NCI-H82 treated with DMSO at 0.1 percent for 48 hours (cell line): Measurements from ENCODE around the gene NUP62.
"Not testable (repeated sequence)": the region's sequence is repeated elsewhere in the genome, so short reads cannot be mapped to it uniquely, and the experiment has no call there.

Source experiments
- DNase-seq: peaks from one replicate; lab custom pipeline; 2025; ENCODE audit not compliant: unreplicated experiment; lab: John Stamatoyannopoulos, UW

NUP62 gene, protein sequence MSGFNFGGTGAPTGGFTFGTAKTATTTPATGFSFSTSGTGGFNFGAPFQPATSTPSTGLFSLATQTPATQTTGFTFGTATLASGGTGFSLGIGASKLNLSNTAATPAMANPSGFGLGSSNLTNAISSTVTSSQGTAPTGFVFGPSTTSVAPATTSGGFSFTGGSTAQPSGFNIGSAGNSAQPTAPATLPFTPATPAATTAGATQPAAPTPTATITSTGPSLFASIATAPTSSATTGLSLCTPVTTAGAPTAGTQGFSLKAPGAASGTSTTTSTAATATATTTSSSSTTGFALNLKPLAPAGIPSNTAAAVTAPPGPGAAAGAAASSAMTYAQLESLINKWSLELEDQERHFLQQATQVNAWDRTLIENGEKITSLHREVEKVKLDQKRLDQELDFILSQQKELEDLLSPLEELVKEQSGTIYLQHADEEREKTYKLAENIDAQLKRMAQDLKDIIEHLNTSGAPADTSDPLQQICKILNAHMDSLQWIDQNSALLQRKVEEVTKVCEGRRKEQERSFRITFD

DNA sequence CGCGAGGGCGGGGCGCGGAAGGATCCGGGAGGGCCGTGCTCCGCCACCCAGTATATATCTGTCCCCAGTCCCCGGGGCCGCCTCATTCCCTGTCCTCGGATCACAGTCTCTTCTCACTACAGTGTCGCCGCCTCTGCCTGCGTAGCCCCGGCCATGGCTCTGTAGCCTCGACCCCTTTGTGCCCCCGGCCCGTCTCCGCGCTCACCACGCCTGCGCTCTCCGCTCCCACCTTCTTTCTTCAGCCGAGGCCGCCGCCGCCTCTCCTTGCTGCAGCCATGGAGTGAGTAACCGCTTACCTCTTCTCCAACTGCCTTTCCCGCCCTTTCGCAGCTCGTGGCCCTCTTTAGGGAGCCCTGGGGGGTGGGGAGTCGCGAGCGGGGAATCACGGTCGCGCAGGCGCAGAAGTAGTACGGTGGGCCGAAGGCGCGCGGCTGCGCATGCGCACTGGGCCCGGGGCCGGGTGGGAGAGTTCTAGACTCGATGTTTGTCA, at the start of gene NUP62, which contains the start of gene ATF5:
Gene NUP62, minus strand, starts transcription at position 384 of the 490 bp plus-strand sequence. CDS start 19,697 bp downstream, outside the sequence.
Gene ATF5, plus strand, starts transcription at position 85 of the 490 bp plus-strand sequence. CDS start 1,646 bp downstream, outside the sequence.
- peak; percentile 84 for DNase-seq

DNA sequence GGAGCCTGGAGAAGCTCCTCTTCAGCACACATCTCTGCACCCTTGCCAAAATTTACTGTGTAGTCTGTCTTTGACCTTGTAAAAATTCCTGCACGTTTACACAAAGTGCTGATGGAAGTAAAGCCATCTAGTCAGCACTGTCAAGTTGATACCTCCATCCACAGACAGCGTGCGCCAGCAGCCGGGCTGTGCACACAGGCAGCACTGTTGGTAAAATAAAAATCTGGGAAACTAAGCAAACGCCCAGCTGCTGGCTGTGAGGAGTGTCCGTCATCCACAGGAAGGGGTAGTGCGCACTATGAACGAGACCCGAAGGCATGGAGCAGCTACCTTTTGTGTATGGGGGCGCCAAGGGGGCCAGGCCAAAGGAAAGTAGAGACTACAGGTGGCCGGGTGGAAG, 49.0 kb upstream of the NUP62 start:
- DNase-seq, result no peak

DNA sequence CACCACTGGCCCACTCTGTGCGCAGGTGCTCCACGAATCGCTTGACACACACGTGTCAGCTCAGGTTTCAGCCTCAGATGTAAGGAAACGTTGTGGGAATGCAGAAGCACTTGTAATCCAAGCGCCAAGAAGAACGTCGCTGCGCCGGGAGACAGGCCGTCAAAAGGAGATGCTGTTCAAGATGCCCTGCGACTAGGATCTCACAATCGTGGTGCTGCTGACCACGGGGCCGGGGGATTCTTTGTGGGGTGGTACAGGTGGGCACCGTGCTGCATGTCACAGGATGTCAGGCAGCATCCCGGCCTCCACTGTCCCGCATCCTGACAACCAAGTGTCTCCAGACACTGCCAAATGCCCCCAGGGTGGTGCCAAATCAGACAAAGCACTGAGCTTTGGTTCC, 48.6 kb upstream of the NUP62 start:
- DNase-seq, result no peak

DNA sequence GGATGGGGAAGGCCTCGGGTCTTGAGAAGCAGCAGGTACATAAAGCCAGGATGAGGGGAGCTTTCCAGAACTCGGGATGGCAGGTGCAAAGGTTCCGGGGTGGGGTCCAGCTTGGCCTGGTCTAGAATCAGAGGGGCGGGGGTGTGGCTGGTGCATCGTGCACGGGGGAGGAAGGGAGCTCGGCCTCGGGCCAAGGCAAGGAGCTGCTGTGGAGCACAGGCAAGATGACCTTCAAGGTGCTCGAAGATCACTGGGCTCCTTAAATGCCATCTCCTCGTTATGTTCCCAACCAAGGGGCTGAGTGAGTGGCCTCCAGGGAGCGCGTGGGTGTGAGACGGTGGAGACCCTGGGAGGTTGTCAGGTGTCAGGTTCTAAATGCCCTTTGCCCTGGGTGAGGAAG, 47.8 kb upstream of the NUP62 start:
- DNase-seq, result no peak

DNA sequence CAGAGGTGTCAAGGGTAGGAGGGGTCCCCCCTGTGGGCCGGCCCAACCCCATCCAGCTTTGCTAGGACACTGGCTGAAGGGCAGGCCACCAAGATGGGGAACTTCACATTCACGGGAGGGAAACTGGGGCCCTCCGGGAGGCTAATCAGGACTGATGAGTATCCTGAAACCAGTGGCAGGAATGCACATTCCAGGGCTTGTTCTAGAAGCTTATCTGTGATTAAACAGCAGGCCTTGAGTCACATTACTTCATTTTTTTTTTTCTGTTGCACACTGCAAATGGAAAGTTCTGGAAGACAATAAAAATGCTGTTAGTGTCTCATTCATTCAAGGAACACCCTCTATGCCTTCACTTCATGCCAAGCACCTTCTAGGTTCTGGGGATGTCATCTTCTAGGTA, 47.2 kb upstream of the NUP62 start:
- no peak for DNase-seq

DNA sequence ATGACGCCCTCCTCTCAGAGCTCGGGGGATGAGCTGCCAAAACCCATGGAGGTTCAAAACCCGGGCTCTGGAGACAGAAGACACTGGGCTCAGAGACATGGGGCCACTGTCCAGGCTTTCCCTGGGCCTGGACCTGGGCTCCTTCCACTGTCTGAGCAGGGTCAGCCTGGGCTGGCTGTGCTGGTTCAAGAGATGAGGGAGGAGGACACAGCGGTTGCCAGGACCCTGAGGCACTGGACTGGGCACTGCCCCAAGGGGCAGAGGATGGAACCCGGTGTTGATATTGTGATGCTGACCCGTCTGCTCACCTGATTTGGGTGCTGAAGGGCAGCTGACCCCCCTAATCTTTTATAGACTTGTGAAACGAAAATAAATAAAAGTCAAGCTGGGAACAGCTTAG, 45.7 kb upstream of the NUP62 start:
- no peak for DNase-seq

DNA sequence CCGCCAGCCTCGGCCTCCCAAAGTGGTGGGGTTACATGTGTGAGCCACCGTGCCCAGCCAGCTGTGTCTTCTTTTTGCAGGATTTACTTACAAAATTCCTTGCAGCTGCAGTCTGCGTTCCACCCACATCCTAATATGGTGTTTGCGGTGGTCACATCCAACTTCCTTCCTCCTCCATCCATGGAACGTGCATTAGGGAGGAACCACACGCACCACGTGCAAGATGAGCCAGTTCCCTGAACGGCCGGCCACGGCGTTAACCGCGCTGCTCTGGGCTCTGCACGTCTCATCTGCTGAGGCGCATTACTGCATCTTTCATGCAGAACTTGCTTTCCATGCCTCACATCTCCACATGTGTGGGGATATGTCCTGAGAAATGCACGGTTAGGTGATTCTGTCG, 44.7 kb upstream of the NUP62 start:
- DNase-seq, result no peak

DNA sequence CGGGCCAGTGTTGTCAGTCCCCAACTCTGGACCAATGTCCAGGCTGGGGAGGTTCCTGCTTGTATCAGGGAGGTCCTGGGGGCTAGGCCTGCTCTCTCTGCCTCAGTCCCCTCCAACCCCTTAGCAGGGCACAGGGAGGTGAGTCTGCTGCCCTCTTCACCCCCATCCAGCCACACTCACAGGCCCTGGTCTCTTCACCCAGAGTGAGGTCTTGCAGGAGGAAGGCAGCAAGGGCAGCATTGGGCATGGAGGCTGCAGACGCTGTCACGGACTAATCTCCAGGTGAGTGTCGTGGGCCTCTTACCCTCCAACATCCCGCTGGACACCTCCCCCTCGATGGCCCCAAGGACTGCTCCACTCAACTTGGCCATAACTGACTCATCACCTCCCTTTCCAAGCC, 43.5 kb upstream of the NUP62 start:
- no peak for DNase-seq

DNA sequence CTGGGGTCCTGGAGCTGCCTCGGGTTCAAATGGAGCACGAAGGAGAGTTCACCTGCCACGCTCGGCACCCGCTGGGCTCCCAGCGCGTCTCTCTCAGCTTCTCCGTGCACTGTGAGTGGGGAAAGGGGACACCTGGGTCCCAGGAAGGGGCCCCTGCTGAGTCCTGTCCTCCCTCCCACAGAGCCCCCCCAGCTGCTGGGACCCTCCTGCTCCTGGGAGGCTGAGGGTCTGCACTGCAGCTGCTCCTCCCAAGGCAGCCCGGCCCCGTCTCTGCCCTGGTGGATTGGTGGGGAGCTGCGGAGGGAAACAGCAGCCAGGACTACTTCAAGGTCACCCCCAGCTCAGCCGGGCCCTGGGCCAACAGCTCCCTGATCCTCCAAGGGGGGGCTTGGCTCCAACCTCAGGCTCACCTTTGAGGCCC, 42.7 kb upstream of the NUP62 start:
- DNase-seq, result no peak

DNA sequence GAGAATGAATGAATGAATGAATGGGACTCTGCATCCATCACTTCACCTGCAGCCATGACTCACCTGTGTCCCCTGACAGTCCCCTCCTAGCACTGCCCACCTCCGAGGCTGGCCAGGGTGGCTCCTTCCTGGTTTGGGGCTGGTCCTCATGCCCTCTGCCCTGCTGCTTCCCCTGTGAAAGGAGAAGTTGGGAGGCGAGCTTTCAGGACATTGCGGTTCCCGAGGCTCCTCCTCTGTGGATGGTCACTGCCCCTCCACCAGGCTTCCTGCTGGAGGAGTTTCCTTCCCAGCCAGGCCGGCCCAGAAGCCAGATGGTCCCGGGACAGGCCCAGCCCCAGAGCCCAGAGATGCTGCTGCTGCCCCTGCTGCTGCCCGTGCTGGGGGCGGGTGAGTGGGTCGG, 40.1 kb upstream of the NUP62 start:
- DNase-seq, result not testable (repeated sequence)

DNA sequence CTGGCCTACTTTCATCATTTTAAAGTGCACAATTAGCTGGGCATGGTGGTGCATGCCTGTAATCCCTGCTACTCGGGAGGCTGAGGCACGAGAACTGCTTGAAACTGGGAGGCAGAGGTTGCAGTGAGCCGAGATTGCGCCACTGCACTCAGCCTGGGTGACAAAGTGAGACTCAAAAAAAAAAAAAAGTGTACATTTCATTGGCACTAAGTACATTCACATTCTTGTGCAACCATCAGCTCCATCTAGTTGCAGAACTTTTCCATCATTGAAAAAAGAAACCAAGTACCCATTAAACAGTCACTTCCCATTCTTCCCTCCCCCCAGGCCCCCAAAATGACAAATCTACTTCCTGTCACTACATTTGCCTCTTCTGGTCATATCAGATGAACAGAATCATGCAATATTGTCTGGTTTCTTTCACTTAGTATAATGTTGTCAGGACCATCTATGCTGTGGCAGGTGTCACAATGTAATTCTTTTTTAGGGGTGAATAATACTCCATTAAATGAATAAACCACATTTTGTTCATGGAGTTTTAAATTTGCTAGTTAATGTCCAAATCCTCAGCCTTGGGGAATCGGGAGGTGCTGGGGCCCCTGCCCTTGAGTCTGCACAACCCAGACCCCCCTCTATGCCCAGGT, 39.1 kb upstream of the NUP62 start:
- DNase-seq, result no peak

DNA sequence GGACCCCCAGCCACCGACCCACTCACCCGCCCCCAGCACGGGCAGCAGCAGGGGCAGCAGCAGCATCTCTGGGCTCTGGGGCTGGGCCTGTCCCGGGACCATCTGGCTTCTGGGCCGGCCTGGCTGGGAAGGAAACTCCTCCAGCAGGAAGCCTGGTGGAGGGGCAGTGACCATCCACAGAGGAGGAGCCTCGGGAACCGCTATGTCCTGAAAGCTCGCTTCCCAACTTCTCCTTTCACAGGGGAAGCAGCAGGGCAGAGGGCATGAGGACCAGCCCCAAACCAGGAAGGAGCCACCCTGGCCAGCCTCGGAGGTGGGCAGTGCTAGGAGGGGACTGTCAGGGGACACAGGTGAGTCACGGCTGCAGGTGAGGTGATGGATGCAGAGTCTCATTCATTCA, 31.7 kb upstream of the NUP62 start, which contains the start of gene SIGLEC11:
Gene SIGLEC11, minus strand, starts transcription at position 193 of the 400 bp plus-strand sequence. Its CDS starts 91 bp downstream, at position 102.
- not testable (repeated sequence) for DNase-seq

DNA sequence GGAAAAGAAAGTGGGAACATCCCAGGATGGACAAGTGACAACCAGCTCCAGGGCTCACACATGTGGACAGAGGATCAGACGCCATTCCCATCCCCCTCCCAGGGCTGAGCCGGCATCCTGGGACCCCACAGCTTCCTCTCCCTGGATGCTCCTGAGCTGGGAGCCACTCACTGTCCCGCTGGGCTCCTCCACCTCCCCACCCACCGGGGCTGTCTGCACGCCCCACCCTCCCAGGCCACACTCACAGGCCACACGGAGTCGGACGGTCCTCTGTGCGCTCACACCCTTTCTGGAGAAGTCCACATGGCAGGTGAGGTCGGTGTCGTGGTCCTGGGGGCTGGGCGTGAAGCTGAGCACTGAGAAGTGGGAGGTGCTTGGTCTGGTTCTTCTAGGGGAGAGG, 30.6 kb upstream of the NUP62 start:
- DNase-seq, result not testable (repeated sequence)

DNA sequence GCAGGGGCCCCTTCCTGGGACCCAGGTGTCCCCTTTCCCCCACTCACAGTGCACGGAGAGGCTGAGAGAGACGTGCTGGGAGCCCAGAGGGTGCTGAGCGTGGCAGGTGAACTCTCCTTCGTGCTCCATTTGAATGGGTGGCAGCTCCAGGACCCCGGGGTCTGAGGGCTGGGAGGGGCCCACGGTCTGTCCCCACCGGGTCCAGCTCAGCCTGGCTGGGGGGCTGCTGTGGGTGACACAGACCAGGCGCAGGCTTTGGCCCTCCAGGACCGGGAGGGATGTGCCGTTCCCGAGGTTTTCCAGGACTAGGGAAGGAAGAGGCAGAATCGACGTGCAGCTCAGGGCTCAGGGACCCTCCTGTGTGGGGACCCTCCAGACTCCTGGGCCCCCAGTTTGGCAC, 29.3 kb upstream of the NUP62 start:
- DNase-seq, result not testable (repeated sequence)

DNA sequence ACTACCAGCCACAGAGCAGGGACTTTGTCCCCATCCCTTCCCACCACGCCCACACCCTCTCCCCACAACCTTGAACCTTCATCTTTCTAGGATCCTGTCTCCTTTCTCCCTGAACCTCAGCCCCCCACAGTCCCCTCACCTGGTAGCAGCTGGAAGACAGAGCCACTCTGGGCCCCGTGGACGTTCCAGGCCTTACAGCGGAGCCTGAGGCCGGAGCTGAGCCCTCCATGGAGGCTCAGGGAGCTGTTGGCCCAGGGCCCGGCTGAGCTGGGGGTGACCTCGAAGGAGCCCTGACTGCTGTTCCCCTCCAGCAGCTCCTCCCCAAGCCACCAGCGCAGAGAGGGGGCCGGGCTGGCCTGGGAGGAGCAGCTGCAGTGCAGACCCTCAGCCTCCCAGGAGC, 28.8 kb upstream of the NUP62 start:
- not testable (repeated sequence) for DNase-seq

DNA sequence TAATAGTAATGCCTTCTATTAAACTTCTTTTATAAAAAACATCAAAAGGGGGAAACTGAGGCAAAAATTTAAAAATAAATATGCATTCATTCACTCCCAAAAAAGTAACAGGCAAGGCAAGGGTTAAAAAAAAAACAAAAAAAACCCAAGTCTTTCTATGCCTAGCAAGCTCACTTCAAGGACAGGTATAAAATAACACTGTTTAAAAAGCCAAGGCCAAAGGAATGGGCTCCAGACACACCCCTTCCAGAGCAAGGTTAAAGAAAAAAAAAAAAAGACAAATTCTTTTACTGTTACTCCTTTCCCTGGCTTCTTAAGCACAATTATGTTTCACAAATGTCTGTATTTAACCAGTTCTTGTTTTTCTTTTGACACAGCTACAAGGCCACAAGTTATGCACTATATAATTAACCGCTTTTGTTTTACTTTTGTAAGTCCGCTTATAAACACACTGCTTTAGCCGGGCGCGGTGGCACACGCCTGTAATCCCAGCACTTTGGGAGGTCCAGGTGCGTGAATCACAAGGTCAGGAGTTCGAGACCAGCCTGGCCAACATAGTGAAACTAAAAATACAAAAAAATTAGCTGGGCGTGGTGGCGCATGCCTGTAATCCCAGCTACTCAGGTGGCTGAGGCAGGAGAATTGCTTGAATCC, 28.1 kb upstream of the NUP62 start:
- no peak for DNase-seq

DNA sequence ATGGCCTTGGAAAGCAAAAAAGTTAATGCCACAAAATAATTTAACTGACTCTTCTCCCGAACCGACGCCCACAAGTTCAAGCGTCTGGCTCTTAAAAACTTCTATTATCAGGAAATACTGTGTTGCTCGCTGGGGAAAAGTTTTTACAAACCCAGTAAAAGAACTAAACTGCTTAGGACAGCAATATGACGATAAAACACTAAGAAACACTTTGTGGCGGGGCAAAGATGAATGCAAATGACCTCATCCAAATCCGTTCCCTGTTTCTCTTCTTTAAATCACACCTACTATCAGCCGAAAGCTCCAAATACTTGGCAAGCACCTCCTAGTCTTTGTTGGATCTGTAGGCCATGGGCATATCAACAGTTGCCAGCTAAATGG, 26.8 kb upstream of the NUP62 start:
- no peak for DNase-seq

DNA sequence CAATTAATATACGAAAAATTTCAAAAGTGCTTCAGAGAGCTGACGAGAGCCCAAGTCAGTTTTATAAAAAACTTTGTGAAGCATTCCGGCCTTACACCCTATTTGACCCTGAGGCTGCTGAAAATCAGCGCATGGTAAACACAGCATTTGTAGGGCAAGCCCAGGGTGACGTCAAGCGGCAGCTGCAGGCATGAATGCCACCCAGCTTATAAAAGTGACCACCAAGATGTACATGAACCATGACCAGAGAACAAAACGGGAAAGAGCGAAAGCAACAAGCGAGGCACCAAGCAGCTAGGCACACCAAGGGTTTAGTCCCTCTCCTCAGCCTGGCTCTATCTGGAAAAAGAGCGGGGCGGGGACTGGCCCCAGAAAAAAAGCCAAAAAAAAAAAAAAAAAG, 25.6 kb upstream of the NUP62 start:
- DNase-seq, result no peak

DNA sequence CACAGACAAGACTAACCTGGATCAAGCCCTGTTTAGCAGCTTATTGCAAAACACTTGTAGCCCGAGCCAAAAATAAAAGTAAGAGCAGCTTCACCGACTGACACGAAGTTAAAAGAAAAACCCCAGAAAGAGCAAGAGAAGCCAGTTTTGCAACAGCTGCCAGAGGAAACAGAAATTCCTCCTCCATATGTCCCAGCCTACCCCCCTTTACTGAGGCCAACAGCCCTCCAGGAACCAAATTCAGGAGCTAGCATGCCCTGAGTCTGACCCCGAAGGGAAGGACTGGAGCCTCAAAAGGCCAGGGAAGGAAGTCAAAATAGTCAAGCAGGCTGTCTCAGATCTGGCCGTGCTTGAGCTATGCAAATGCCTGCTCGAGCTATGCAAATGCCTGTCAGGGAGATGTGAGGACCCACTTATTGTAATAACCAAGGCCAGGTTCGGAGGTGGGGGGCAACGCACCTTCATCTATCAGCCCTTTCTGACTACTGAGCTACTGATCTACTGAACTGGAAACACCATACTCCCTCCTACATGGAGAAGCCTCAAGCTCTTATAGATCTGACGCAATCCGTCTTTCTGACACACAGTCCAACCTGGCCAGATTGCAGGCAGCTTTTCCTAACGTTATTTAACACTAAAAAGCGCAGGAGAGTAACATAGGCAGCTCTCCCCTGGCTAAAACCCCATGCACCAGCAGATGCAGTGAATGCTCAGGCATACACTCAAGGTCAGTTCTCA, 25.0 kb upstream of the NUP62 start:
- DNase-seq, result no peak

DNA sequence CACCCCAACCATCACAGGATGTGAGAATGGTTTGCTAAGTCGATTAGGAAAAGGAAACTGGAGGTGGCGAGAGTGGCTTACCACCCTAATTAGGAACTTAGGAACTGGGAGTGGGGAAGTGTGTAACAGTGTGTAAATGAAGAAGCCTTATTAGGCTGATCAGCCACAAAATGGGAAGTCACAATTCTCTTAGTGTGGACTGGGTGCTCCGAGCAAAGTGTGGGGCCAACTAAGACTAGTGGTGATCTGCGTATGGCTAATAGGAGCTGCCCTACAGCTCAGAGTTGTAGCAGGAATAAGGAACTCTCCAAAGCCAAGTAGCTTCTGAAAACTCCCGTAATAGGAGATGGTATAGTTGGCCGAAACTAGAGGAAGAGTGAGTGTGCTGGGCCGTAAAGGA, 24.1 kb upstream of the NUP62 start:
- no peak for DNase-seq

DNA sequence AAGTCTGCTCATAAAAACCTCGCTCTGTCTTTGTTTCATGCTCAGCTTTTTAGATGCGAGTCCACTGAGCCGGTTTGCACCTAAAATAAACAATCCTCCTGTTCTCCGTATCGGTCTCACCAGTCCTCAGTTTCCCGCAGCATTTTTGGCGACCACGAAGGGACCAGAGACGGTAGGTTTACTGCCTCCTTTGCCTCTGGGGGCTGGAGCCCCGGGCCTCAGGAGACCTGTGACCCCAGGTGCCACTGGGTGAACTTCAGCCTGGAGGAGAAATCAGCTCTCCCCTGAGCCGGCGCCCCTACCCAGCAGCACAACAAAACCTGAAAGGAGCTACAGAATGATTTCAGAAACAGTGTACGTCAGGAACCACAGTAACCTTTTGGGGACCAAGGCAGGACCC, 23.6 kb upstream of the NUP62 start:
- DNase-seq, result no peak
